Measurements from ENCODE around the gene PSMA5. TPM values are rescaled to one million over a fixed set of nuclear protein-coding genes. Genes with fewer than 3 reads are reported as not detected.

Gene PSMA5
- total RNA-seq, 3 donors from 2014 or later = 67.9 to 103 (median 71.0) TPM

DNA sequence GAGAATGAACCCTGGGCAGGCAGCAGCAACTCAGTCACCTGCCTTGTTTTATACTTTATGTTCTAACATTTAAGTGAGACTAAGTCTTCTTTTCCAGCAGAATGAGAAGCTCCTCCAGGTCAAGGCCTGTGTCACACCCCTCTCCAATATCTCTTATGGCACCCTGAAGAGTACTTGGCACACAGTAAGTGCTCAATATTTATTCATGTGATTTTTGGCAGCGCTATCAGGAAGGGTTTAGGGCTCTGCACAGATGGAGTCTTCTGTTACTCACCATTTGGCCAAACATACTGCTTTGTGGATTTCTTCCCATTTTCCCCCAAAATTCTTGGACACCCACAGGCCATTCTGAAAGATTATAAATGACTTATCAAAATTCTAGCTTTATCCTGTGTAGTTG, 75.6 kb downstream of the PSMA5 start:
- DNase-seq = no peak
- intact Hi-C loops (cut with DNase I, micrococcal nuclease) = no loop called here
- H3K9me3 ChIP-seq = no peaks in the 10 kb centered on the region
- H3K4me3 ChIP-seq = no peak overlapping the region
- TF ChIP-seq, protein P1, sequence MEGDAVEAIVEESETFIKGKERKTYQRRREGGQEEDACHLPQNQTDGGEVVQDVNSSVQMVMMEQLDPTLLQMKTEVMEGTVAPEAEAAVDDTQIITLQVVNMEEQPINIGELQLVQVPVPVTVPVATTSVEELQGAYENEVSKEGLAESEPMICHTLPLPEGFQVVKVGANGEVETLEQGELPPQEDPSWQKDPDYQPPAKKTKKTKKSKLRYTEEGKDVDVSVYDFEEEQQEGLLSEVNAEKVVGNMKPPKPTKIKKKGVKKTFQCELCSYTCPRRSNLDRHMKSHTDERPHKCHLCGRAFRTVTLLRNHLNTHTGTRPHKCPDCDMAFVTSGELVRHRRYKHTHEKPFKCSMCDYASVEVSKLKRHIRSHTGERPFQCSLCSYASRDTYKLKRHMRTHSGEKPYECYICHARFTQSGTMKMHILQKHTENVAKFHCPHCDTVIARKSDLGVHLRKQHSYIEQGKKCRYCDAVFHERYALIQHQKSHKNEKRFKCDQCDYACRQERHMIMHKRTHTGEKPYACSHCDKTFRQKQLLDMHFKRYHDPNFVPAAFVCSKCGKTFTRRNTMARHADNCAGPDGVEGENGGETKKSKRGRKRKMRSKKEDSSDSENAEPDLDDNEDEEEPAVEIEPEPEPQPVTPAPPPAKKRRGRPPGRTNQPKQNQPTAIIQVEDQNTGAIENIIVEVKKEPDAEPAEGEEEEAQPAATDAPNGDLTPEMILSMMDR (IDR thresholded peaks at IDR 0.05) = no peak
- peak; percentile 27 for ATAC-seq
- H3K36me3 ChIP-seq (ENCODE audit: low read depth) = no peaks in the 10 kb centered on the region
- peaks cover 8% of the 10 kb centered on the region for H3K4me1 ChIP-seq (ENCODE audit: low read depth)

DNA sequence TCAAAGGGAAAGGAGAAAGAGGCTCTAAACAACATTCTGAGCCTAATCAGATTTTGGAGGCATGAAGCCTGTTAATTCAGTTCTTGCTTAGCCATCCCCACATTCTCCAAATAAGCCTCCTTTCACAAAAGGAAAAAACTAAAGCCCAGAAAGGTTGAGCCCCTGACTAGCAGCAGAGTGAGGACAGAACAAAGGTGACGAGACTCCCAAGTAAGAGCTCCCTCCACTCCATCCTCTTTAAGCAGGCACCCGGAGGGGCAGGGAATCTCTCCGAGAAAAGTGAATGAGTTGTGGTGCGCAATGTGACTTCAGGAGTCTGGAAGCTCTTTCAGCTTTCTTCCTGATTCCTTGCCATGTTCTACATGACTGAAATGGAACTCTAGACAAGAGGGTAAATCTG, 76.1 kb downstream of the PSMA5 start:
- Histone ChIP-seq H3K9me3 (no peaks in the 10 kb centered on the region), H3K36me3 (ENCODE audit: low read depth) (no peaks in the 10 kb centered on the region), H3K4me1 (ENCODE audit: low read depth) (peaks cover 8% of the 10 kb centered on the region), H3K4me3 (no peak overlapping the region)
- TF ChIP-seq, protein P1 (IDR thresholded peaks at IDR 0.05) = no peak
- DNase-seq (no peak), ATAC-seq (no peak)
- intact Hi-C loops (cut with DNase I, micrococcal nuclease) = no loop called here

Other genes starting within 250 kb of the PSMA5 start
- gene SARS1, start 212.5 kb downstream of the PSMA5 start, total RNA-seq = 100 to 1,000 TPM; 124 to 143 (median 125) TPM
- 10 to 100 TPM in 1 of 3 donors, 1 to 10 TPM in 2; 2.8 to 14.7 (median 3.2) TPM for gene CELSR2, start 176.9 kb downstream of the PSMA5 start, total RNA-seq
- 1 to 10 TPM; 3.4 to 9.0 (median 4.2) TPM for gene PSRC1, start 143.3 kb downstream of the PSMA5 start, total RNA-seq
- not detected for gene MYBPHL, start 119.4 kb downstream of the PSMA5 start, total RNA-seq
- gene SORT1, start 28.5 kb downstream of the PSMA5 start, total RNA-seq = 100 to 1,000 TPM in 2 of 3 donors, 10 to 100 TPM in 1; 89.8 to 109 (median 107) TPM
- gene SYPL2, start 40.1 kb upstream of the PSMA5 start, total RNA-seq = 1 to 10 TPM in 1 of 3 donors, under 1 TPM in 2; 0.12 to 6.6 (median 0.34) TPM
- gene ATXN7L2, start 57.5 kb upstream of the PSMA5 start, total RNA-seq = 1 to 10 TPM; 2.5 to 4.4 (median 3.5) TPM
- 10 to 100 TPM; 16.0 to 18.7 (median 18.1) TPM for gene CYB561D1, start 67.6 kb upstream of the PSMA5 start, total RNA-seq
- gene AMIGO1, start 83.3 kb upstream of the PSMA5 start, total RNA-seq = 1 to 10 TPM; 2.2 to 9.9 (median 3.9) TPM
- under 1 TPM in 1 of 3 donors, not detected in 2; 0.25 TPM for gene GPR61, start 113.4 kb upstream of the PSMA5 start, total RNA-seq
- gene GNAI3, start 122.2 kb upstream of the PSMA5 start, total RNA-seq = 1 to 10 TPM; 6.5 to 8.3 (median 7.6) TPM
- not detected for gene GNAT2, start 193.2 kb upstream of the PSMA5 start, total RNA-seq
- 10 to 100 TPM; 35.6 to 47.4 (median 40.9) TPM for gene AMPD2, start 193.4 kb upstream of the PSMA5 start, total RNA-seq
- gene GSTM4, start 229.7 kb upstream of the PSMA5 start, total RNA-seq = 10 to 100 TPM; 63.4 to 96.3 (median 74.2) TPM
- gene GSTM2, start 241.6 kb upstream of the PSMA5 start, total RNA-seq = 10 to 100 TPM; 23.8 to 87.7 (median 41.0) TPM